WTC11 (cell line): ENCODE data around the gene LARP4. TPM values are rescaled to one million over a fixed set of nuclear protein-coding genes. Genes with fewer than 3 reads are reported as not detected.

Source experiments
- ATAC-seq: fragments of 200-7000 bp; cut with Tn5 transposase; 2 replicates; pipeline ENCODE4 v1.10.0; 2021; ENCODE audit warnings: mild to moderate bottlenecking, moderate library complexity
- CTCF ChIA-PET: fragments of 300-600 bp; sonication (Branson Sonifier 250); formaldehyde crosslinking; loops from one replicate; lab custom pipeline; 2021; ENCODE audit warnings: antibody characterized with exemption; lab: Charles Lee
- POLR2A ChIA-PET: fragments of 350-600 bp; sonication (Branson Sonifier 250); formaldehyde crosslinking; loops from one replicate; lab custom pipeline; 2021; ENCODE audit warnings: antibody characterized with exemption; lab: Charles Lee
- DNase-seq: peaks from one replicate; pipeline ENCODE4 v3.0.0; 2021; ENCODE audit warnings: low spot score
- H3K27ac Mint-ChIP-seq: 2 replicates; pipeline ENCODE4 v1.8.0; 2021; ENCODE audit warnings: mixed read lengths
- H3K27me3 Mint-ChIP-seq: 2 replicates; pipeline ENCODE4 v1.8.0; 2021; ENCODE audit warnings: low read depth, mild to moderate bottlenecking, moderate library complexity, mixed read lengths
- H3K36me3 Mint-ChIP-seq: 2 replicates; pipeline ENCODE4 v1.8.0; 2021; ENCODE audit warnings: mixed read lengths
- H3K4me1 Mint-ChIP-seq: 2 replicates; pipeline ENCODE4 v1.8.0; 2022; ENCODE audit warnings: mixed read lengths
- H3K4me3 Mint-ChIP-seq: 2 replicates; pipeline ENCODE4 v1.8.0; 2021; ENCODE audit warnings: mild to moderate bottlenecking, moderate library complexity, mixed read lengths
- H3K9me3 Mint-ChIP-seq: 2 replicates; pipeline ENCODE4 v1.8.0; 2021; ENCODE audit warnings: mixed read lengths
- ARID4B ChIP-seq: sonication (generic); formaldehyde crosslinking; IDR thresholded peaks from 2 replicates; pipeline ENCODE4 v1.8.0; 2023; ENCODE audit warnings: missing genetic modification reagents, mild to moderate bottlenecking, borderline replicate concordance
- CBFB ChIP-seq: sonication (generic); formaldehyde crosslinking; IDR thresholded peaks from 2 replicates; pipeline ENCODE4 v1.8.1; 2022; ENCODE audit warnings: mild to moderate bottlenecking, low read depth, missing genetic modification reagents
- CDX4 ChIP-seq: fragments of 250-450 bp; sonication (Bioruptor Pico); IDR thresholded peaks from 2 replicates; pipeline ENCODE4 v1.9.0; 2021; ENCODE audit warnings: moderate library complexity, mild to moderate bottlenecking, inconsistent platforms, borderline replicate concordance
- CREB1 ChIP-seq: sonication (generic); formaldehyde crosslinking; IDR thresholded peaks from 2 replicates; pipeline ENCODE4 v1.8.0; 2023; ENCODE audit warnings: mild to moderate bottlenecking, missing genetic modification reagents
- E2F5 ChIP-seq: sonication (generic); formaldehyde crosslinking; IDR thresholded peaks from 2 replicates; pipeline ENCODE4 v1.8.1; 2022; ENCODE audit warnings: mild to moderate bottlenecking, moderate library complexity, missing genetic modification reagents
- EMX1 ChIP-seq: fragments of 250-450 bp; sonication (Bioruptor Pico); IDR thresholded peaks from 2 replicates; pipeline ENCODE4 v1.8.0; 2021; ENCODE audit warnings: mild to moderate bottlenecking
- ESRRA ChIP-seq: sonication (generic); formaldehyde crosslinking; IDR thresholded peaks from 2 replicates; pipeline ENCODE4 v1.8.1; 2022; ENCODE audit warnings: mild to moderate bottlenecking, missing genetic modification reagents, borderline replicate concordance
- GRHL2 ChIP-seq: fragments of 250-450 bp; sonication (Bioruptor Pico); IDR thresholded peaks from 2 replicates; pipeline ENCODE4 v1.8.0; 2022; ENCODE audit warnings: mild to moderate bottlenecking, moderate library complexity; ENCODE audit not compliant: insufficient replicate concordance, severe bottlenecking
- KAT7 ChIP-seq: sonication (generic); formaldehyde crosslinking; IDR thresholded peaks from 2 replicates; pipeline ENCODE4 v1.8.1; 2023; ENCODE audit warnings: missing genetic modification reagents, mild to moderate bottlenecking, borderline replicate concordance
- NFE2L1 ChIP-seq: sonication (generic); formaldehyde crosslinking; IDR thresholded peaks from 2 replicates; pipeline ENCODE4 v1.8.1; 2023; ENCODE audit warnings: missing genetic modification reagents
- NR1H2 ChIP-seq: sonication (generic); formaldehyde crosslinking; IDR thresholded peaks from 2 replicates; pipeline ENCODE4 v1.9.0; 2021; ENCODE audit warnings: mild to moderate bottlenecking, moderate library complexity, missing genetic modification reagents
- NR2C2 ChIP-seq: sonication (generic); formaldehyde crosslinking; IDR thresholded peaks from 2 replicates; pipeline ENCODE4 v1.8.0; 2022; ENCODE audit warnings: mild to moderate bottlenecking, missing genetic modification reagents
- NR3C1 ChIP-seq: sonication (generic); formaldehyde crosslinking; conservative IDR thresholded peaks from 2 replicates; pipeline ENCODE4 v1.8.1; 2023; ENCODE audit warnings: low read depth, mild to moderate bottlenecking, missing genetic modification reagents
- SMAD4 ChIP-seq: sonication (generic); formaldehyde crosslinking; IDR thresholded peaks from 2 replicates; pipeline ENCODE4 v1.8.0; 2022; ENCODE audit warnings: mild to moderate bottlenecking, missing genetic modification reagents
- TEAD1 ChIP-seq: sonication (generic); formaldehyde crosslinking; IDR thresholded peaks from 2 replicates; pipeline ENCODE4 v1.8.0; 2022; ENCODE audit warnings: mild to moderate bottlenecking, missing genetic modification reagents
- ZBTB43 ChIP-seq: sonication (generic); formaldehyde crosslinking; IDR thresholded peaks from 2 replicates; pipeline ENCODE4 v1.8.1; 2023; ENCODE audit warnings: mild to moderate bottlenecking, missing genetic modification reagents
- ZNF121 ChIP-seq: sonication (generic); formaldehyde crosslinking; IDR thresholded peaks from 2 replicates; pipeline ENCODE4 v1.8.0; 2023; ENCODE audit warnings: missing genetic modification reagents
- ZNF263 ChIP-seq: sonication (generic); formaldehyde crosslinking; IDR thresholded peaks from 2 replicates; pipeline ENCODE4 v1.8.1; 2022; ENCODE audit warnings: low read depth, mild to moderate bottlenecking, moderate library complexity, missing genetic modification reagents
- ZNF416 ChIP-seq: fragments of 250-450 bp; sonication (Bioruptor Pico); IDR thresholded peaks from 2 replicates; pipeline ENCODE4 v1.9.0; 2021; ENCODE audit warnings: mild to moderate bottlenecking, inconsistent platforms
- ZNF423 ChIP-seq: fragments of 250-450 bp; sonication (Bioruptor Pico); IDR thresholded peaks from 2 replicates; pipeline ENCODE4 v2.1.2; 2022; ENCODE audit warnings: mild to moderate bottlenecking, moderate library complexity
- ZNF512 ChIP-seq: sonication (generic); formaldehyde crosslinking; IDR thresholded peaks from 2 replicates; pipeline ENCODE4 v1.8.1; 2022; ENCODE audit warnings: missing genetic modification reagents, borderline replicate concordance
- total RNA-seq: library from RNA; stranded (reverse); gene quantifications from 3 replicates; pipeline ENCODE4 v1.2.3, GENCODE V29; 2021
- TF ChIP-seq, protein P1 (sequence below): sonication (generic); formaldehyde crosslinking; IDR thresholded peaks from 2 replicates; pipeline ENCODE4 v1.8.1; 2023; ENCODE audit warnings: mild to moderate bottlenecking, missing genetic modification reagents, borderline replicate concordance

The LARP4 gene
- total RNA-seq, 1 experiment from 2014 or later, result 73.9 TPM

DNA sequence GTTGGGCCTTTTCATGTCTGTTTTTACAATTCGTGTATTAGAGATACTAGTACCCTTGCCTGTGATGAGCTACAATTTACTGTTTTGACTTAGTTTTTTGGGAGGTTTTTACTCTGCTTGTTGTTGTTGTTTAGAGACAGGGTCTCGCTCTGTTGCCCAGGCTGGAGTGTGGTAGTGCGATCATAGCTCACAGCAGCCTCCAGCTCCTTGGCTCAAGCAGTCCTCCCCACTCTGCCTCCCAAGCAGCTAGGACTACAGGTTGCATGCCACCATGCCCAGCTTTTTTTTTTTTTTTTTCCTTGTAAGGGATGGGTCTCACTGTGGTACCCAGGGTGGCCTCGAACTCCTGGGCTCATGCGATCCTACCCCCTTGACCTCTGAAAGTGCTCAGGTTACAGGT lies 52.1 kb downstream of the LARP4 start:
- ATAC-seq, result no peak
- H3K4me3 Mint-ChIP-seq, result no peak overlapping the region
- no peaks in the 10 kb centered on the region for H3K27me3 Mint-ChIP-seq
- no peak for DNase-seq
- ChIA-PET POLR2A (interaction anchor here (0.6 kb wide), 1 partner anchor 135 kb away, joined by 3 read pairs; no protein-coding TSS in a partner anchor), CTCF (no interaction called here)
- H3K4me1 Mint-ChIP-seq, result 0 out of 2 replicates have a peak, but pooled peaks cover 2% of the 10 kb centered on the region
- peak; percentile 91 for TF ChIP-seq ZNF121 (CRISPR knock-in tag)
- TF ChIP-seq ZNF512 (CRISPR knock-in tag), result no peak
- no peak for TF ChIP-seq TEAD1 (CRISPR knock-in tag)
- no peaks in the 10 kb centered on the region for H3K9me3 Mint-ChIP-seq
- peaks cover 39% of the 10 kb centered on the region for H3K36me3 Mint-ChIP-seq
- peak overlapping the region; percentile 11; the same call in 1 of the 2 replicates for H3K27ac Mint-ChIP-seq

- ATAC-seq (no peak), DNase-seq (no peak)
- TF ChIP-seq ESRRA (no peak), ZNF263 (no peak), KAT7 (no peak), SMAD4 (CRISPR knock-in tag) (no peak), ZNF416 (no peak)
- POLR2A ChIA-PET, result no interaction called here
- Mint-ChIP-seq H3K27me3 (no peaks in the 10 kb centered on the region), H3K27ac (no peak overlapping the region), H3K4me1 (0 out of 2 replicates have a peak, but pooled peaks cover 2% of the 10 kb centered on the region), H3K9me3 (no peaks in the 10 kb centered on the region), H3K36me3 (peaks cover 36% of the 10 kb centered on the region), H3K4me3 (no peak overlapping the region)
- CTCF ChIA-PET, result no interaction called here
Measured at GRCh38 chr12:50453872-50454271, 53.2 kb downstream of the LARP4 start.

DNA sequence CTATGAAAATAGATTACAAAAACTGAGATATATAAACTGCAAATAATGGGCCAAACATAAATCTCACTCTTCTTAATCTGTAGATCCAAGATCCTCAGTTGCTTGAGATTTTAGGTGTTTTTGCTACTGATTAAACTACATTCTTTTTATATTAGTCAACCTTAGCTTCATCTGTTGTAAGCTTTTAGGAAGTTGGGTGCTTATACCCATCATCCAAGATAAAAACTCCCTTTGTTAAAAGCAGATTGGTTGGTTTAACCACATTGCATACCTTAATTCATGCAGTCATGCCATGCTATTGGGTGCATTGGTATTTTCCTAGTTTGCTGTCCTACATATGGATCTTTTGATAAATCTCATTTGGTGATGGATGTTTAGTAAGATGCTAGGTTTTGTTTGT lies 57.9 kb downstream of the LARP4 start:
- no peak overlapping the region for H3K27ac Mint-ChIP-seq
- no peak for ATAC-seq
- CTCF ChIA-PET, result no interaction called here
- no peak for TF ChIP-seq CBFB (CRISPR knock-in tag)
- TF ChIP-seq CDX4 (CRISPR knock-in tag), result no peak
- TF ChIP-seq NR2C2 (CRISPR knock-in tag), result no peak
- TF ChIP-seq ARID4B, result no peak
- no peak for TF ChIP-seq CREB1 (CRISPR knock-in tag)
- TF ChIP-seq EMX1 (CRISPR knock-in tag), result no peak
- no peak for TF ChIP-seq NFE2L1
- no peak for TF ChIP-seq NR3C1 (CRISPR knock-in tag)
- TF ChIP-seq E2F5 (CRISPR knock-in tag), result no peak
- no peak for TF ChIP-seq ZBTB43 (CRISPR knock-in tag)
- TF ChIP-seq, protein P1, sequence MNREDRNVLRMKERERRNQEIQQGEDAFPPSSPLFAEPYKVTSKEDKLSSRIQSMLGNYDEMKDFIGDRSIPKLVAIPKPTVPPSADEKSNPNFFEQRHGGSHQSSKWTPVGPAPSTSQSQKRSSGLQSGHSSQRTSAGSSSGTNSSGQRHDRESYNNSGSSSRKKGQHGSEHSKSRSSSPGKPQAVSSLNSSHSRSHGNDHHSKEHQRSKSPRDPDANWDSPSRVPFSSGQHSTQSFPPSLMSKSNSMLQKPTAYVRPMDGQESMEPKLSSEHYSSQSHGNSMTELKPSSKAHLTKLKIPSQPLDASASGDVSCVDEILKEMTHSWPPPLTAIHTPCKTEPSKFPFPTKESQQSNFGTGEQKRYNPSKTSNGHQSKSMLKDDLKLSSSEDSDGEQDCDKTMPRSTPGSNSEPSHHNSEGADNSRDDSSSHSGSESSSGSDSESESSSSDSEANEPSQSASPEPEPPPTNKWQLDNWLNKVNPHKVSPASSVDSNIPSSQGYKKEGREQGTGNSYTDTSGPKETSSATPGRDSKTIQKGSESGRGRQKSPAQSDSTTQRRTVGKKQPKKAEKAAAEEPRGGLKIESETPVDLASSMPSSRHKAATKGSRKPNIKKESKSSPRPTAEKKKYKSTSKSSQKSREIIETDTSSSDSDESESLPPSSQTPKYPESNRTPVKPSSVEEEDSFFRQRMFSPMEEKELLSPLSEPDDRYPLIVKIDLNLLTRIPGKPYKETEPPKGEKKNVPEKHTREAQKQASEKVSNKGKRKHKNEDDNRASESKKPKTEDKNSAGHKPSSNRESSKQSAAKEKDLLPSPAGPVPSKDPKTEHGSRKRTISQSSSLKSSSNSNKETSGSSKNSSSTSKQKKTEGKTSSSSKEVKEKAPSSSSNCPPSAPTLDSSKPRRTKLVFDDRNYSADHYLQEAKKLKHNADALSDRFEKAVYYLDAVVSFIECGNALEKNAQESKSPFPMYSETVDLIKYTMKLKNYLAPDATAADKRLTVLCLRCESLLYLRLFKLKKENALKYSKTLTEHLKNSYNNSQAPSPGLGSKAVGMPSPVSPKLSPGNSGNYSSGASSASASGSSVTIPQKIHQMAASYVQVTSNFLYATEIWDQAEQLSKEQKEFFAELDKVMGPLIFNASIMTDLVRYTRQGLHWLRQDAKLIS (CRISPR knock-in tag), result no peak
- TF ChIP-seq GRHL2 (CRISPR knock-in tag), result no peak
- no peak for TF ChIP-seq ZNF423
- TF ChIP-seq NR1H2 (CRISPR knock-in tag), result no peak
- TF ChIP-seq, all 79 proteins: peak for 0
- DNase-seq, result no peak
- POLR2A ChIA-PET, result no interaction called here
- Mint-ChIP-seq H3K4me3 (no peak overlapping the region), H3K27me3 (no peaks in the 10 kb centered on the region), H3K4me1 (no peaks in the 10 kb centered on the region), H3K36me3 (peaks cover 47% of the 10 kb centered on the region), H3K9me3 (no peaks in the 10 kb centered on the region)
